Vagina (tissue), 2 donors: ENCODE measurements around the gene TMEM86A. TPM values are rescaled to one million over a fixed set of nuclear protein-coding genes. Genes with fewer than 3 reads are reported as not detected.

Experiments used
- DNase-seq, 2 donors: peaks; one replicate each; pipeline ENCODE4 v3.0.0-alpha.2; 2017; ENCODE audit errors: extremely low spot score in 2 of 2
- H3K27ac ChIP-seq: fragments of 200-600 bp; sonication (generic); one replicate; pipeline ENCODE4 v1.5.1; 2019
- H3K27me3 ChIP-seq: fragments of 200-600 bp; sonication (generic); one replicate; pipeline ENCODE4 v1.5.1; 2019
- H3K36me3 ChIP-seq, 2 donors: fragments of 200-600 bp; sonication (generic); one replicate each; pipeline ENCODE4 v1.5.1; 2017 to 2019
- H3K4me1 ChIP-seq: fragments of 200-600 bp; sonication (generic); one replicate; pipeline ENCODE4 v1.5.1; 2019
- H3K4me3 ChIP-seq, 2 donors: fragments of 200-600 bp; sonication (generic); 1 replicate in 1 of 2; 2 replicates in 1 of 2; pipeline ENCODE4 v1.5.1; 2016 to 2019
- H3K9me3 ChIP-seq: fragments of 200-600 bp; sonication (generic); one replicate; pipeline ENCODE4 v1.5.1; 2019
- POLR2A ChIP-seq, 2 donors: fragments of 450-650 bp; IDR thresholded peaks; one replicate each; pipeline ENCODE4 v1.6.1; 2017; ENCODE audit warnings: antibody characterized with exemption in 2 of 2, mild to moderate bottlenecking in 2 of 2, moderate library complexity in 2 of 2
- POLR2AphosphoS5 ChIP-seq, 2 donors: sonication (generic); formaldehyde crosslinking; IDR thresholded peaks; one replicate each; pipeline ENCODE4 v1.9.0; 2017; ENCODE audit warnings: antibody characterized with exemption in 2 of 2, mild to moderate bottlenecking in 2 of 2, low read depth in 1 of 2; ENCODE audit not compliant: insufficient read depth in 1 of 2
- intact Hi-C: fragments of 100-400 bp; cut with DNase I; formaldehyde crosslinking; loops from one replicate; pipeline ENCODE4 v1.15.1; 2023
- total RNA-seq: library from RNA; depleted of rRNA; stranded (reverse); fragments of >200 nt; gene quantifications from one replicate; pipeline ENCODE4 v1.2.3, GENCODE V29; 2016
- TF ChIP-seq, protein P1 (sequence below), 3 experiments: fragments of 450-650 bp in 2 of 3; fragments of 200-600 bp in 1 of 3; sonication (generic) in 1 of 3; IDR thresholded peaks; one replicate each; pipeline ENCODE4 v1.5.1; 2017 to 2019; ENCODE audit warnings: antibody characterized with exemption in 3 of 3, mild to moderate bottlenecking in 2 of 3, moderate library complexity in 2 of 3

Gene TMEM86A
- total RNA-seq, 1 donor from 2014 or later, result 26.8 TPM

DNA sequence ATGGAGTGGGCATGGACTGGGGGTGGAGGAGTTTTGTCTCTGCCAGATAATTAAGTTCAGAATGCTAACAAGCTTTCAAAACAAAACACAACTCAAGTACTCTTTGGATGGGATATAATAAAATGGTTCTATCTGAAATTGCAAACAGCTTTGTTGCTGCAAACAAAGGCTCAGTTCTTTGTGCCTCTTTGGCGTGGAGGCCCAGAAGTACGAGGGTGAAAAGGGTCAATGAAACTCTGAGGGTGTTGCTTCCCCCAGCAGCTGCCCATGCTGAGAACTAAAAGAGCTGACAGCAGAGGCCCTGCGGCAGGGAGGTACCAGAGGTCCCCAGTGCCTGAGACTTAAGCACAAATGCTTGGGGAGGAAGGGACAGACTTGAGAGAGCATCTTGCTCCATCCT, 53.9 kb downstream of the TMEM86A start:
- TF ChIP-seq POLR2A (IDR thresholded peaks at IDR 0.05) (no peak), POLR2AphosphoS5 (IDR thresholded peaks at IDR 0.05; ENCODE audit: insufficient read depth in 1 of 2, low read depth in 1 of 2) (no peak)
- TF ChIP-seq, protein P1, sequence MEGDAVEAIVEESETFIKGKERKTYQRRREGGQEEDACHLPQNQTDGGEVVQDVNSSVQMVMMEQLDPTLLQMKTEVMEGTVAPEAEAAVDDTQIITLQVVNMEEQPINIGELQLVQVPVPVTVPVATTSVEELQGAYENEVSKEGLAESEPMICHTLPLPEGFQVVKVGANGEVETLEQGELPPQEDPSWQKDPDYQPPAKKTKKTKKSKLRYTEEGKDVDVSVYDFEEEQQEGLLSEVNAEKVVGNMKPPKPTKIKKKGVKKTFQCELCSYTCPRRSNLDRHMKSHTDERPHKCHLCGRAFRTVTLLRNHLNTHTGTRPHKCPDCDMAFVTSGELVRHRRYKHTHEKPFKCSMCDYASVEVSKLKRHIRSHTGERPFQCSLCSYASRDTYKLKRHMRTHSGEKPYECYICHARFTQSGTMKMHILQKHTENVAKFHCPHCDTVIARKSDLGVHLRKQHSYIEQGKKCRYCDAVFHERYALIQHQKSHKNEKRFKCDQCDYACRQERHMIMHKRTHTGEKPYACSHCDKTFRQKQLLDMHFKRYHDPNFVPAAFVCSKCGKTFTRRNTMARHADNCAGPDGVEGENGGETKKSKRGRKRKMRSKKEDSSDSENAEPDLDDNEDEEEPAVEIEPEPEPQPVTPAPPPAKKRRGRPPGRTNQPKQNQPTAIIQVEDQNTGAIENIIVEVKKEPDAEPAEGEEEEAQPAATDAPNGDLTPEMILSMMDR (IDR thresholded peaks at IDR 0.05), result no peak
- no peaks in the 10 kb centered on the region for H3K9me3 ChIP-seq
- intact Hi-C loops, result no loop called here
- no peak overlapping the region for H3K27ac ChIP-seq
- no peaks in the 10 kb centered on the region for H3K36me3 ChIP-seq
- DNase-seq, result no peak
- peaks cover 9% of the 10 kb centered on the region for H3K4me1 ChIP-seq
- H3K27me3 ChIP-seq, result no peaks in the 10 kb centered on the region
- H3K4me3 ChIP-seq, result no peak overlapping the region

- TF ChIP-seq POLR2A (IDR thresholded peaks at IDR 0.05) (no peak), POLR2AphosphoS5 (IDR thresholded peaks at IDR 0.05; ENCODE audit: insufficient read depth in 1 of 2, low read depth in 1 of 2) (no peak)
- TF ChIP-seq, protein P1 (IDR thresholded peaks at IDR 0.05), result no peak
- Histone ChIP-seq H3K4me1 (peaks cover 8% of the 10 kb centered on the region), H3K27ac (no peak overlapping the region), H3K4me3 (no peak overlapping the region), H3K9me3 (no peaks in the 10 kb centered on the region), H3K36me3 (no peaks in the 10 kb centered on the region), H3K27me3 (no peaks in the 10 kb centered on the region)
- DNase-seq, result no peak
- intact Hi-C loops, result no loop called here
These were observed 55.7 kb downstream of the TMEM86A start for GRCh38 chr11:18754308-18754707.

Other genes with a start within 250 kb of the TMEM86A start
- not detected for gene LDHAL6A, start 242.9 kb upstream of the TMEM86A start, total RNA-seq
- 46.4 TPM for gene TSG101, start 171.8 kb upstream of the TMEM86A start, total RNA-seq
- gene UEVLD, start 110.0 kb upstream of the TMEM86A start, total RNA-seq, result 21.4 TPM
- gene MISFA, start 99.0 kb upstream of the TMEM86A start, total RNA-seq, result not detected
- 23.8 TPM for gene SPTY2D1, start 64.4 kb upstream of the TMEM86A start, total RNA-seq
- gene IGSF22, start 27.4 kb downstream of the TMEM86A start, total RNA-seq, result not detected
- 0.49 TPM for gene PTPN5, start 93.0 kb downstream of the TMEM86A start, total RNA-seq
- gene MRGPRX1, start 240.6 kb downstream of the TMEM86A start, total RNA-seq, result not detected